K562 (cell line): Measurements from ENCODE around the gene WFIKKN1. TPM values are rescaled to one million over a fixed set of nuclear protein-coding genes. Genes with fewer than 3 reads are reported as not detected.

Source experiments
- FOXO4 ChIP-seq: fragments of 450-650 bp; formaldehyde crosslinking; IDR thresholded peaks from 2 replicates; pipeline ENCODE4 v1.4.0; 2020; ENCODE audit warnings: mild to moderate bottlenecking, moderate library complexity
- NR4A1 ChIP-seq, 2 experiments: fragments of 250-450 bp in 1 of 2; fragments of 450-650 bp in 1 of 2; sonication (Bioruptor Pico) in 1 of 2; IDR thresholded peaks; 2 replicates each; pipeline versions ENCODE4 v1.4.0 to v1.6.1; 2016 to 2020; ENCODE audit warnings: mild to moderate bottlenecking in 2 of 2, missing compliant biosample characterization in 1 of 2, missing genetic modification characterization in 1 of 2, moderate library complexity in 1 of 2
- TFAP4 ChIP-seq: sonication (generic); formaldehyde crosslinking; IDR thresholded peaks from 2 replicates; pipeline ENCODE4 v1.8.0; 2022; ENCODE audit warnings: missing genetic modification reagents, mild to moderate bottlenecking, moderate library complexity, borderline replicate concordance
- polyA plus RNA-seq, 8 experiments: library from polyadenylated mRNA; depleted of rRNA in 4 of 8; stranded (reverse) in 5 of 8; unstranded in 3 of 8; fragments of >200 nt; fragmentation: Nextera tagmentation in 2 of 8; fragmentation: Illumina TruSeq in 1 of 8; extraction: Ambion mirVana in 2 of 8; extraction: Trizol in 1 of 8; gene quantifications; 2 replicates each; pipeline versions ENCODE4 v1.2.1 to v1.2.3, GENCODE V29; 2011 to 2014; ENCODE audit warnings: inconsistent platforms in 1 of 8, missing spikeins in 1 of 8
- total RNA-seq, 7 experiments: library from RNA; depleted of rRNA in 6 of 7; stranded (reverse); fragments of >200 nt in 6 of 7; fragmentation: Illumina TruSeq in 2 of 7; extraction: Trizol in 2 of 7; gene quantifications; 2 replicates each; pipeline versions ENCODE4 v1.2.1 to v1.2.3, GENCODE V29; 2011 to 2021; ENCODE audit warnings: low replicate concordance in 1 of 7

WFIKKN1 gene
- total and polyA plus RNA-seq, 9 of the 15 experiments (the other 6 are each of a cell fraction or from before 2014, with no cell fraction given) = 0.14 to 1.1 (median 0.50) TPM; not detected in 4

- TF ChIP-seq NR4A1 (CRISPR knock-in tag; IDR thresholded peaks at IDR 0.05) = peak; percentile 78
- no peak for TF ChIP-seq NR4A1 (tag; IDR thresholded peaks at IDR 0.05)
- TF ChIP-seq FOXO4 (CRISPR knock-in tag) = 0 out of 2 replicates have a peak, but pooled peaks have one; percentile 40
- TF ChIP-seq TFAP4 (CRISPR knock-in tag) = 0 out of 2 replicates have a peak, but pooled peaks have one; percentile 5
Observed at GRCh38 chr16:635573-636205, 4.9 kb downstream of the WFIKKN1 start (continued).
